ENCODE results near the gene RPL31. TPM values are rescaled to one million over a fixed set of nuclear protein-coding genes. Genes with fewer than 3 reads are reported as not detected.

RPL31 gene
- total and polyA plus RNA-seq, 9 of the 15 experiments (the other 6 are each of a cell fraction or from before 2014, with no cell fraction given): 1,176 to 6,037 (median 2,997) TPM

GRCh38 chr2:101038455-101039255 is 36.6 kb downstream of the RPL31 start (continued):
- TF ChIP-seq KAT8 (IDR thresholded peaks at IDR 0.05; ENCODE audit: low read depth) (no peak), MCM3 (IDR thresholded peaks at IDR 0.05) (no peak), NR1H2 (CRISPR knock-in tag; IDR thresholded peaks at IDR 0.05) (no peak), ZNF696 (CRISPR knock-in tag; conservative IDR thresholded peaks at IDR 0.05) (no peak), RAD21 (CRISPR knock-in tag; conservative IDR thresholded peaks at IDR 0.05 in 1 of 2, IDR thresholded peaks at IDR 0.05 in 1 of 2) (peak; percentile 36 to 69; a peak in 3 of 4 replicates), ZNF668 (CRISPR knock-in tag; IDR thresholded peaks at IDR 0.05) (peak; percentile 57), HNRNPUL1 (IDR thresholded peaks at IDR 0.05; ENCODE audit: low read length) (no peak), ATF2 (CRISPR knock-in tag; IDR thresholded peaks at IDR 0.05) (no peak), IRF2 (CRISPR knock-in tag; IDR thresholded peaks at IDR 0.05) (no peak), ETV1 (tag; conservative IDR thresholded peaks at IDR 0.05; ENCODE audit: low read depth) (peak; percentile 71), ETV5 (CRISPR knock-in tag; IDR thresholded peaks at IDR 0.05; ENCODE audit: low read depth) (no peak), MLX (CRISPR knock-in tag; conservative IDR thresholded peaks at IDR 0.05) (no peak), NCOA1 (IDR thresholded peaks at IDR 0.05; ENCODE audit: low read depth) (no peak), THRAP3 (IDR thresholded peaks at IDR 0.05; ENCODE audit: borderline replicate concordance) (no peak), ZNF766 (CRISPR knock-in tag; conservative IDR thresholded peaks at IDR 0.05) (no peak), ZNF407 (IDR thresholded peaks at IDR 0.05; ENCODE audit: low read depth) (no peak), RUNX1 (IDR thresholded peaks at IDR 0.05; ENCODE audit: low read depth) (no peak), SREBF2 (CRISPR knock-in tag; IDR thresholded peaks at IDR 0.05) (no peak), FOSL1 (tag; conservative IDR thresholded peaks at IDR 0.05) (no peak)
